ENCODE results near the gene MAP3K7. TPM values are rescaled to one million over a fixed set of nuclear protein-coding genes. Genes with fewer than 3 reads are reported as not detected.

The MAP3K7 gene
- total RNA-seq, 1 donor from 2014 or later, result 40.5 TPM

DNA sequence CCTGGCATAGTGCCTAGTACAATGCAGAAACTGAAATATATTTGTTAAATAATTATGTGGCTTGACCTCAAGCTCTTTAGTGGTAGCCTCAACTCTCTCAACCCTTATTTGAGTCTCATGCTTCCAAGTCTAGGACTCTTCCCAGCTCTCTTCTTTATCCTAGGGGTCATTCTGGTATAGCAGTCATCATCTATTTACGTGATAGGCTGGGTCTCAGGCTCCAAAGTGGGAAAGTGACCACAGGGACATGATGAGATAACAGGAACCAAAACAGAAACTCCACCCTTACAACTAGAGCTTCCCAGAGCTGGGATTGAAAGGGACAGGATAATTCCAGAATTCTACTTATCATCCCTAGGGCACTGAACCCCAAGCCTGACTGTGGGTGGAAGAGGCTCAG, 17.7 kb upstream of the MAP3K7 start:
- no peaks in the 10 kb centered on the region for H3K27me3 Mint-ChIP-seq (ENCODE audit: unreplicated experiment)
- no peaks in the 10 kb centered on the region for H3K36me3 Mint-ChIP-seq (ENCODE audit: low read depth, unreplicated experiment)
- peaks cover 5% of the 10 kb centered on the region for H3K4me1 Mint-ChIP-seq (ENCODE audit: unreplicated experiment)
- H3K9me3 Mint-ChIP-seq (ENCODE audit: unreplicated experiment), result no peaks in the 10 kb centered on the region
- H3K4me3 Mint-ChIP-seq (ENCODE audit: unreplicated experiment), result no peak overlapping the region
- TF ChIP-seq, protein P1, sequence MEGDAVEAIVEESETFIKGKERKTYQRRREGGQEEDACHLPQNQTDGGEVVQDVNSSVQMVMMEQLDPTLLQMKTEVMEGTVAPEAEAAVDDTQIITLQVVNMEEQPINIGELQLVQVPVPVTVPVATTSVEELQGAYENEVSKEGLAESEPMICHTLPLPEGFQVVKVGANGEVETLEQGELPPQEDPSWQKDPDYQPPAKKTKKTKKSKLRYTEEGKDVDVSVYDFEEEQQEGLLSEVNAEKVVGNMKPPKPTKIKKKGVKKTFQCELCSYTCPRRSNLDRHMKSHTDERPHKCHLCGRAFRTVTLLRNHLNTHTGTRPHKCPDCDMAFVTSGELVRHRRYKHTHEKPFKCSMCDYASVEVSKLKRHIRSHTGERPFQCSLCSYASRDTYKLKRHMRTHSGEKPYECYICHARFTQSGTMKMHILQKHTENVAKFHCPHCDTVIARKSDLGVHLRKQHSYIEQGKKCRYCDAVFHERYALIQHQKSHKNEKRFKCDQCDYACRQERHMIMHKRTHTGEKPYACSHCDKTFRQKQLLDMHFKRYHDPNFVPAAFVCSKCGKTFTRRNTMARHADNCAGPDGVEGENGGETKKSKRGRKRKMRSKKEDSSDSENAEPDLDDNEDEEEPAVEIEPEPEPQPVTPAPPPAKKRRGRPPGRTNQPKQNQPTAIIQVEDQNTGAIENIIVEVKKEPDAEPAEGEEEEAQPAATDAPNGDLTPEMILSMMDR (IDR thresholded peaks at IDR 0.05; ENCODE audit: unreplicated experiment), result no peak
- H3K27ac Mint-ChIP-seq (ENCODE audit: unreplicated experiment), result no peak overlapping the region
- no peak for DNase-seq (ENCODE audit: low spot score)

DNA sequence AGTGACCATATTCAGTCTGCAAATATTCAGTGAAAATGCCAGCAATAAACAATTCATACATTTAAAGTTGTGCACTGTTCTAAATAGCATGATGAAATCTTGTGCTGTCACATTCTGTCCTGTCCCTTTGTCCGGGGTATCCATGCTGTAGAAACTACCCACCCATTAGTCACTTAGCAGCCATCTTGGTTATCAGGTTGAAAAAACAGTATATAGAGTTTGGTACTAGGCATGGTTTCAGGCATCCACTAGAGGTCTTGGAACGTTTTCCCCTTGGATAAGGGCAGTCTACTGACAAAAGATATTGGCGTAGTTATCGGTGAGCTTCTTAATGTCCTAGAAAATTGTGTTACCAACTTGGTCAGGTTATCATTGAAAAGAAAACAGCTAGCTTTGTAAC, 12.3 kb upstream of the MAP3K7 start:
- Mint-ChIP-seq H3K4me3 (ENCODE audit: unreplicated experiment) (no peak overlapping the region), H3K27me3 (ENCODE audit: unreplicated experiment) (no peaks in the 10 kb centered on the region)
- no peak for DNase-seq (ENCODE audit: low spot score)

DNA sequence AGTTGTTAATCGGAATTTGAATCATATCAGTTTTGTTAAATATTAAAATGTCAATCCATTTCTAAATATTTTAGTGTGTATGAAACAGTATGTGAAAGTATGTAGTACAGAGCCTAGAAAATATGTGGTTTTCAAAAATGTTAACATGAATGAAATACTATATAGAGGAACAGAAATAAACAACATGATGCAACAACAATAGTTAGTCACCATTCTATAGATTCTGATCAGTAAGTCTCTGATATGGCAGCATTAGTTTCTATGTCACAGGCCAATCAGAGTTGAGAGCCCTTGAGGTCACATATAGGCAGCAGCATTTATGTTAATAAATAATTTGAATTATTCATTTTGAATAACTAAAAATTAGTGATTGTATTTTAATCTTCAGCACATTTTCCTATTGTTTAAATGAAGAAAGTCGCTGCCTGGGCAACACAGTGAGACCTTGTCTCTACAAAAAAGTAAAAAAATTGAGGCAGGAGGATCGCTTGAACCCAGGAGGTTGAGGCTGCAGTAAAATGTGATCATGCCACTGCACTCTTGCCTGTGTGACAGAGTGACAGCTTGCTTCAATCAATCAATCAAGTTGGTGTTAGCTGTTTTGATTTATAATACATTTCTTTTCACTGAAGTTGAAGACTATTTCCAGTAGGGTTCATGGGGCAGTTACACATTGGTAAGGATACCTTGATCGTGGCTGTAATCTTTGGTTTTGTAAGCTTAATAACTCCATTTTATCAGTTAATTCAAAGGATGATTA, 11.5 kb upstream of the MAP3K7 start:
- Mint-ChIP-seq H3K4me3 (ENCODE audit: unreplicated experiment) (no peak overlapping the region), H3K9me3 (ENCODE audit: unreplicated experiment) (no peaks in the 10 kb centered on the region), H3K4me1 (ENCODE audit: unreplicated experiment) (no peaks in the 10 kb centered on the region), H3K36me3 (ENCODE audit: low read depth, unreplicated experiment) (no peaks in the 10 kb centered on the region), H3K27me3 (ENCODE audit: unreplicated experiment) (peaks cover 3% of the 10 kb centered on the region), H3K27ac (ENCODE audit: unreplicated experiment) (no peak overlapping the region)
- TF ChIP-seq, protein P1 (IDR thresholded peaks at IDR 0.05; ENCODE audit: unreplicated experiment), result no peak
- no peak for DNase-seq (ENCODE audit: low spot score)

More for the DNA sequence above, 12.3 kb upstream of the MAP3K7 start:
- TF ChIP-seq, protein P1 (IDR thresholded peaks at IDR 0.05; ENCODE audit: unreplicated experiment), result no peak
- Mint-ChIP-seq H3K4me1 (ENCODE audit: unreplicated experiment) (no peaks in the 10 kb centered on the region), H3K27ac (ENCODE audit: unreplicated experiment) (no peak overlapping the region), H3K9me3 (ENCODE audit: unreplicated experiment) (no peaks in the 10 kb centered on the region), H3K36me3 (ENCODE audit: low read depth, unreplicated experiment) (no peaks in the 10 kb centered on the region)

DNA sequence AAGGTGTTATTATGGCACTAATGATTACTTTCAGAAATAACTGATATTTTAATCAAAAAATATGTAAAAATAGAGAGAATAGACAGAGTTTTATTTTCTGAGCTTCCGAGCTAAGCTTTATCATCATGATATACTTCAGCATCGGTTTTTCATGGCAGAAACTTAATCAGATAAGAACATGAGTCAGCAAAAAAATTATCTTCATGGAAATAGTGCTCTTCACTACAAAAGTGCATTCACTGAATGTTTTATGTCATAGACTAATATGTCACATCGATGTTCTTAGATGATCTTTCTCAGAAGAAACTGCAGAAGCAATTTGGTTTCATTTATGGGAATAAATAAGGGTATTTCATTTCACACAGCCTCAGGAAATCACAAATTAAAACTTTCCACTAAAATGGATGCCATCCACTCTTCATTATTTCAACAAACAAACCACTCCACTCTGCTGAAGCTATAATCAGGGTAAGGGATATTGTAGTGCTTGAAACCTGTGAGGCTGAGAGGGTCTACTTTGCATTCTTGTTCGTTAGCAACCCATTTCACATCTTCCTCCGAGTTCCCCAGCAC, 10.2 kb upstream of the MAP3K7 start:
- Mint-ChIP-seq H3K9me3 (ENCODE audit: unreplicated experiment) (no peaks in the 10 kb centered on the region), H3K27me3 (ENCODE audit: unreplicated experiment) (peaks cover 3% of the 10 kb centered on the region), H3K4me1 (ENCODE audit: unreplicated experiment) (no peaks in the 10 kb centered on the region), H3K36me3 (ENCODE audit: low read depth, unreplicated experiment) (no peaks in the 10 kb centered on the region), H3K27ac (ENCODE audit: unreplicated experiment) (no peak overlapping the region), H3K4me3 (ENCODE audit: unreplicated experiment) (no peak overlapping the region)
- no peak for DNase-seq (ENCODE audit: low spot score)
- TF ChIP-seq, protein P1 (IDR thresholded peaks at IDR 0.05; ENCODE audit: unreplicated experiment), result no peak

DNA sequence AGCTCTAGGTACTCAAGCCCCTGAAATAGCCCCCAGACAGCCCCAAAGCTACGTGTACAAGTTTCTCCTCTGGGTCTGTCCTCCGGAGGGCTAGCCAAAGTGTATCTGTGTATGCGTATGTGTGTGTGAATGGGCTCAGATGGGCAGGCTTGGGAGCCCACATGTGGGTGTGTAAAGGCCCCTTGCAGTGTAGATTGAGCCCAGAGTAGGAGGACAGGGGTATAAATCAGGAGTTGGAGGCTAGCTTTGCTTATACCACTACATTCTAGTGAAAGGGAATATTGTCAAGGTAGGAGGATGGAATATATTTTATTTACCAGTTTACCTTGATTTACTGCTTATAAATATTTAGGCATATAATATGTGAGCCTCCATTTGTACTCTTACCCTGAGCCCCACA, 9.0 kb upstream of the MAP3K7 start:
- Mint-ChIP-seq H3K9me3 (ENCODE audit: unreplicated experiment) (no peaks in the 10 kb centered on the region), H3K27ac (ENCODE audit: unreplicated experiment) (no peak overlapping the region), H3K27me3 (ENCODE audit: unreplicated experiment) (peaks cover 3% of the 10 kb centered on the region), H3K4me1 (ENCODE audit: unreplicated experiment) (no peaks in the 10 kb centered on the region), H3K4me3 (ENCODE audit: unreplicated experiment) (no peak overlapping the region), H3K36me3 (ENCODE audit: low read depth, unreplicated experiment) (no peaks in the 10 kb centered on the region)
- TF ChIP-seq, protein P1 (IDR thresholded peaks at IDR 0.05; ENCODE audit: unreplicated experiment), result no peak
- no peak for DNase-seq (ENCODE audit: low spot score)
